Stimulated activated CD4-positive, alpha-beta T cell treated with anti-CD3 and anti-CD28 coated beads, Interleukin-4, amount 100 ng/mL, for 1 hour (primary cell): Measurements from ENCODE around the gene CNPY4.

Source experiments
- DNase-seq: peaks from one replicate; pipeline ENCODE4 v3.0.0-alpha.2; 2020

The CNPY4 gene

DNA sequence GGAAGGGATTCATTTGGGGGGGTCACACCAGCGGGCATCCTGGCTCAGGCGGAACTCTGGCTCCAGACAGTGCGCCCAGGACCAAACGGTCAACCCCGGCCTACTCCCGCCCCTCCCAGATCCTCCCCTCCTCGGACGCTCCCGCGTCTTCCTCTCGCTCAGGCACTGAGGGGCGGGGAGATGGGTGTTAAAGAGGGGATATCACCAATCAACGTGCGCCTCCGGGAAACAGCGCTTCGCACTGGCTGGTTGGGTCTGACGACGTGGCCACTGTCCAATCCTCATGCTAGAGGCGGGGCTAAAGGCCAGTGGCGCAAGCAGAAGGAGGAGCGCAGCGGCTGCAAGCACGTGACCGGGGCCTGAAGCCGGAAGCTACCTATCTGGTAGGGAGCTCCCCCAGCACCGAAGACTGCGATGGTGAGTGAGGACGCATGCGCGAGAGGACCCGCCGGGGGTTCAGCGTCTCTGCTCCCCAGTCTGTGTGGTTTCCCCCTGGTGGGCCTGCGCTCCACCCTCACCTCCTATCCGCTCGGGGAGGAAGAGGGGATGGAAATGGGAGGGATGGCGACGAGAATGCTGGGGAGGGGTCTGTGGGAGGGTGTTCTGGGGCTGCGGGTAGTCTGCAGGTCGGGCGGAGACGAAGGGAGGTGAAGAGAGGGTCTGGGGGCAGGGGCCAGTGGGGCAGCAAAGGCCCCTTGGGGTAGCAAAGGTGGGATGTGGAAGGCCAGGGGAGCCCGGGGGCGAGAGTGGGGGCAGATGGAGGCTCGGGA lies 29.3 kb downstream of the CNPY4 start, which contains the start of gene LAMTOR4:
LAMTOR4 (plus strand) TSS at position 360 of the 770 bp plus-strand sequence; CDS start at position 415, 55 bp downstream.
- DNase-seq = peak; percentile 95

- no peak for DNase-seq
Measured at GRCh38 chr7:100152404-100152803, 33.0 kb downstream of the CNPY4 start.

DNA sequence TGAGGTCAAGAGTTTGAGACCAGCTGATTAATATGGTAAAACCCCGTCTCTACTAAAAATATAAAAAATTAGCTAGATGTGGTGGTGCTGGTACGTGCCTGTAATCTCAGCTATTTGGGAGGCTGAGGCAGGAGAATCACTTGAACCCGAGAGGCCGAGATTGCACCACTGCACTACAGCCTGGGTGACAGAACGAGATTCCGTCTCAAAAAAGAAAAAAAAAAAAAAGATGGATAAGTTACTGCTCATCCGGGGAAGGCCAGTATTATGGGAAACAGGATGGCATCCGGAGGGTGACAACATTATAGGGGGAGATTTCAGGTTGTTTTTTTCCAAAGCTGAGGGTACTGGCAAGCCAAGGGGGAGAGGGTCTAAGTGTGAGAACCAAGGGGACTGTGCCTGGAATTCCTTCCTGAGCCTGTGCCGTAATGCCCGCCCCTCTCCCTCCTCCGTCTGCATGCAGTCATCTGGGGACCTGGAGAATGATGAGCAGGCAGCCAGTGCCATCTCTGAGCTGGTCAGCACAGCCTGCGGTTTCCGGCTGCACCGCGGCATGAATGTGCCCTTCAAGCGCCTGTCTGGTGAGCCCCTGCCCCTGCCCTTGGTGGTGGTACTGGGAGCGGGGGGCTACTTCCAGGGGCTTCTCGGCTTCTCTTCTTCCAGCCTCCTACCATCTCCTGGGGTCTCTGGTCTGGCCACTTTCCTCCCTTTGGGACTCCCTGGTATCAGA lies 33.7 kb downstream of the CNPY4 start:
- no peak for DNase-seq

- no peak for DNase-seq
Measured at GRCh38 chr7:100153708-100154535, 34.5 kb downstream of the CNPY4 start.

DNA sequence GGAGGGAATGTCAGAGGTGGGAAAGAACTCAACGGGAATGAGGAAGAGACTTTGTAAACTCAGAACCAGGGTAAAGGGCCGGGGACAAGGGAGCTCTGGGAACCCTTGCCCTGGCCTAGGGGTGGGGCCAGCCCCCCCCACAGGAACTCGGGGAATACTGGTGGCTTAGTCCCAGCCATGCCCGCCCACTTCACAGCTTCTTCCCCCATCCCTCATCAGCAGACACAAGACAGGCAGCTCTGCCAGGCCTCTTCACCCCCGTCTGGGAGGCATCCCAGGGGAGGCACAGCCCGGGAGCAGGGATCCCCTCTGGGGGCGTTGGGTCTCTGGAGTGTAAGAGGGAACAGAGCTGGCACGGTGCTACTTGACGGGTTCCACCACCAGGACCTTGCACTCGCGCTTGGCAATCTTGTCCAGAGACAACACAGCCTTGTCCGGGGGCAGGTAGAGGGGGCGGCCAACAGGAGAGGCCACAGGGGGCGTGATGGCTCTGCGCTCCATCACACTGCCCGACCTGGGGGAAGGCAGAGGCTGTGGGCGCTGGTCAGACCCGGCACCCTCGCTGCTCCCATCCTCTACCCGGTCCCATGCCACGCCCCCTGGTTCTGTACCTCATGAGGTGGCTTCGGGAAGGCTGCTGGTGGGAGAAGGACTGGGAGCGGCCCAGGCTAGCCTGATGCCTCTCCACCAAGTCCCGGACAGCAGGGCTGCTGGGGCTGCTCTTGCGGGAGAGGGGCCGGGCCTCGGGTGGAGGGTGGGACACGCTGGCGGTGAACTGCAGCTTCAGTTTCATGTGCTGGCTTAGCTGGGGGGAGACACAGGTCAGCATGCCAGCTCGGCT lies 35.4 kb downstream of the CNPY4 start:
- no peak for DNase-seq

DNA sequence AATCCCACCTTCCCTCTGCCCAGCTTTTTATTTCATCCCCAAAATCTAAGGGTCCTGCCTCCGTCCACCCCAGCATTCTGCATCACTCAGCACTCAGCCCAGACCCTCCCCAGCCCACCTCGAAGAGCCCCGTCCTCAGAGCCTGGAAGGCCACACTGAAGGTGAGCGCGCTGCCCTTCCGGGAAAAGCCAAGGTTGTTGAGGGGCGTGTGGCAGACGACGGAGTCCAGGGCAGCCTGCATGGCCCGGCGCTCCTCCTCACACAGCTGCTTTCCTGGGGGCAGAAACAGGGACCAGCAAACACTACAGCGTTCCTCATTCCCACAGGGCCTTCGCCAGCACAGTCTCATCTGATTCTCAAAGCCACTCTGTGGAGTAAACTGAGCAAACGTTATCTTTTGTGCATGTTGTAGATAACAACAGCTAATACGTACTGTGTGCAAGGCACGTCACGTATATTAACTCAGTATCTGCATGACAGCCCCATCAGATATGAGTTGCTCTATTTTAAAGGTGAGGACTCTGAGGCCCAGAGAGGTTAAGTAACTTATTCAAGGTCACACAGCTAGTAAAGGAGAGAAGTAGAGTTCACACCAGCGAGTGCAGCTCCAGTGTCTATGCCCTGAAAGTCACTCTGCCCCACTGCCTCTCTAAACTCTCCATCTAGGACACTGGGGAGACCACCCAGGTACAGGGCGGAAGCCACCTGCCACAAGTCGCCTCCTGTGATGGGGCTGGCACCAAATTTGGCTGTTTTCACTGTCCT lies 36.3 kb downstream of the CNPY4 start:
- DNase-seq = no peak

- DNase-seq = no peak
Measured at GRCh38 chr7:100156331-100157068, 37.1 kb downstream of the CNPY4 start.

- DNase-seq = no peak
Measured at GRCh38 chr7:100157069-100157333, 37.6 kb downstream of the CNPY4 start.

DNA sequence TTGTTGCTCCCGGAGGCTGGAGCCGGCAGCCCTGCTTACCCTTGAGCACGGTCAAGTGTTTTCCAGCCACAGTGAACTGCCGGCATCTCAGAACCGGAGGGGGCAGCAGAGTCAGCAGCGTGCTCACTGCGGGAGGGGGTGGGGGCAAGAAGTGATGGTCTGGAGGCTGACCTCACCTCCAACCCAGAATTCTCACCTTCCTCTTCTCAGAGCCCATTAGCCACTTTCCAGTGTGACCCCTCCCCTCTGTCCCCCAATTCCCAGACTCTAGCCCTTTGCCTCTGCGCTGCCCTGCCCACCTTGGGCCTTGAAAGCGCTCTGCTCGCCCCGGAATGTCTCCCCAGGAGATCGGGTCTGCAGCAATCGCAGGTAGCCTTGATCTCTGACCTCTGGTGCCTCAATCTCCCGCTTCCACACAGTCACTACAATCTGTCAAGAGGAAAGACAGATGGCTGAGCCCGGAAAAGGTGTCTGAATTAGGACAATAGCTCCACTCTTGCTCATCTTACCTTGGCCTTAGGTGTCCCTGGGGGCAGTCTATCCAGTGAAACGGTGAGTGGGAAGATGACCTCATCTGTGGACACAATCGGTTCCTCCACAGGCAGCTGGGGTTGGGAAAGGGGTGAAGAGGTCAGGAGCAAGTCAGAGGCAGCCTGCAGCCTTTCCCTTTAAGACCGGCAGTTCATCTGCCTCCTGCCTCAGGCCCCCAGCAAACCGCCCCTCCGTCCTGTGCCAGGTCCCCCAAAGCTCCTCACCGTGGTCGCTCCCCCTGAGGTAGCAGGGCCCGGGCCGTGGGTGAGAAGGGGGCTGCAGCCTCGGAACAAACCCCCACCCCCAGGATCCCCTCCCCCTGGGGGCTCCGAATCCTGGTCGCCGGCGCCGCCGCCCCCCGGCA lies 38.1 kb downstream of the CNPY4 start:
- no peak for DNase-seq

DNA sequence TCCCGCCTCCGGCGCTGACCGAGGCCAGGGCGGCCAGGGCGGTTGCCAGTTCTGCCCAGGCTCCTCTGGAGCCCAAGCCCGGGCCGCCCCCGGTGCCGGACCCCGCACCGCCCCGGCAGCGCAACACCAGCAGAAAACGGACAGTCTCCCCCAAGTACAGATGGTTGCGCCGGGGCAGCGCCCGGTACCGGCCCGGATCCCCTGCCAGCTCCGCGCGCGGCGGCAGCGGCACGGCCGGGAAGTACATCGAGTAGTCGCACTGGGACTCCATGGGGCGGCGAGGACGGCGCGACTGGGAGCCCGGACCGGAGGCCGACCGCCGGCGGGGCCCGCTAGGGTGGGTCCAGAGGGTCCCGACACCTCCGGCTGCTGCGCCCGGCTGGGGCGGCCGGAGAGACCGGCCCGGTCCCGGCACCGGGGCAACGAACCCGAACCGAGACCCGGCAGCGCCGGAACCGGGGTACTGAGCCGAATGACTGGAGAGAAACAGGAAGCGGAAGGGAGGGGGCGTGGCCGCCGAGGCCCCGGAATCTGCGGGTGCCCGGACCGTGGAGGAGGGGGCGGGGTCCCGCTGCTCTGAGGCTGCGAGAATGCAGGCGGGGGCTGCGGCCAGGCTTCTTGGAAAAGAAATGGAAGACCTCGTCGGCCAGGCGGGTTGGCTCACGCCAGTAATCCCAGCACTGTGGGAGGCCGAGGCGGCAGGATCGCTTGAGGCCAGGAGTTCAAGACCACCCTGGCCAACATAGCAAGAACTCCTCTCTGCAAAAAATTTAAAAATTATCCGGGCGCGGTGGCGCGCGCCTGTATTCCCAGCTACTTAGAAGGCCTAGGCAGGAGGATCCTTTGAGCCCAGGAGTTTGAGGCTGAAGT lies 39.0 kb downstream of the CNPY4 start, which contains the start of gene TRAPPC14:
TRAPPC14 (minus strand) TSS at position 495 of the 870 bp plus-strand sequence; CDS start at position 271, 224 bp downstream.
- peak; percentile 97 for DNase-seq

DNA sequence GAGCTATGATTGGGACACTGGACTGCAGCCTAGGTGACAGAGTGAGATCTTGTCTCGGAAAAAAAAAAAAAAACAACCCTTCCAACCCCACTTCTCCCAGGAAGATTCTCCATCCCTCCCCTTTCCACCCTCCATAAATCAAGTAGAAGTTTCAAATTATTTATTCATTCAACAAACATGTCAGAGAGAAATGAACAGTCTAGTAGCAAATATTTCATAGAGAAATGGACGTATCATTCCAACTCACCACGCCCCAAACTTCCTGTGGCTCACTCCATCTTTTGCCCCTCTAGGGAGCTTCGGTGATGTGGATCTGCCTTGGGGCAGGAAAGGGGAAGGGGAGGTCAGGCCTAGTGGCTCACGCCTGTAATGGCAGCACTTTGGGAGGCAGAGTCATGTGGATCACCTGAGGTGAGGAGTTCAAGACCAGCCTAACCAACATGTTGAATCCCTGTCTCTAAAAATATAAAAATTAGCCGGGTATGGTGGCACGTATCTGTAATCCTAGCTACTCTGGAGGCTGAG lies 39.7 kb downstream of the CNPY4 start:
- no peak for DNase-seq

GRCh38 chr7:100160067-100160466 lies 40.6 kb downstream of the CNPY4 start:
- no peak for DNase-seq

DNA sequence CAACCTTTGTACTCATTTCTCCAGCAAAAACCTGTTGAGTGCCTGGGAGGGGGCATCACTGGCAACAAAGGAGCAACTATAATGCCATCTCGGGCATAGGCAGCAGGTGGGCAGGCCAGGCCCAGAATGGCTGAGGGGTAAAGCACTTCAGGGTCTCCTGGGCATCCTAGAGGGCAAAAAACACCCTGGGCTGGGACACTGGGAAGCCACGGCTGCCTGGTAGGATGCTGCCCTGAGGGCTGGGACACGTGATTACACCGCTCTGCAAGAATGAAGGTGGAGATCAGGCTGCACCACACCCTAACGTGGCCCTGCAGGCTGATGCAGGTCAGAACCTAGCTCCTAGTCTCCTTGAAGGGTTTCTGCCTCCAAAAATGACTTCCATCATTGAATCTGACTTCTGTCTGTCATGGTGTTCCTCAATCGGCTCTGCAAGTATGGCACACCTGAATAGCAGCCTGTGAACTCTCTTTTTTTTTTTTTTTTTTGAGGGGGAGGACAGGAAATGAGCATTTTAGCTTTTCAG lies 43.6 kb downstream of the CNPY4 start:
- no peak for DNase-seq

DNA sequence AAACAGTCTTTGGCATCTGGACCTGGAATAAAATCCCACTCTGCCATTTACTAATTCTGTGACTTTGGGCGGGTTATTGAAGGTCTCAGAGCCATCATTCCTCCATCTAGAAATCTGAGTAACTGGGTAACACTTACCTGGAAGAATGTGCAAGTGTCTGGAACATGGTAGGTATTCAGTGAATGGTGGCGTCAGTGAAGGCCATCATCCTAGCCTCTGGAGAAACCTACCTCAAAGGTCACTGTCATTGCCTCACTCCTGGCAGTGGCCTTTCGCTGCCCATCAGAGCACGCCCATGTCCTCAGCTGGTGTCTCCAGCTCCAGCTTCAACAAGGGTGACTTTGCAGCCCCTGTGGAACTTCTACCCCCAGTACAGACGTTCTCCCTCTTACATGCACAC lies 44.4 kb downstream of the CNPY4 start:
- DNase-seq = no peak

DNA sequence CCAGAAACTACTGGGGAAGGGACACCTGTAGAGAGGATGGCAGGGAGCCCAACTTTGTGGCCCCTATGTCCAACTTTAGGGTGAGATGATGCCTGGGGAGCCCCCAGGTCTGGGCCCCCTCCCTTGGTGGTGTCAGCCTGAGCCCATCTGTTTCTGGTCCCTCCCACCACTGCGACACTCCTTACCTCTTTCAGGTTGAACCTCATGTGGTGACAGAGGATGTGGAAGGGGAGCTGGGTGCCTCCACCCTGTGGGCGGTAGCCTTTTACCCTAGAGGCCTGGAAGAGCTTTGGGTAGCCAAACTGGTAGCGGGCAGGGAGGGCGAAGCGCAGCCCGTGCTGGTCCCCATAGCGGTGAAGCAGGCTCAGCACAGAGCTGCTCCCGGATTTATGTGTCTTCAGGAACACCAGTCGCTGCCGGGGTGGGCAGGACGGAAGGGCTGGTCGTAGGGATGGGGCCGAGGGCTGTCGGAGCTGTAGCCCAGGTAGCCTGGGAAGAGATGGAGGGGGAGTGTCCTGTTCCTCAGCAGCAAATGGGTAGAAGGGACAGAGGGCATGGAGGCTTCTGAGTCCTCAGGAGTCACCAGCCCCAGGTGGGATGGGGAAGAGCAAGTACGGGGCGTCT lies 47.0 kb downstream of the CNPY4 start:
- DNase-seq = peak; percentile 36

DNA sequence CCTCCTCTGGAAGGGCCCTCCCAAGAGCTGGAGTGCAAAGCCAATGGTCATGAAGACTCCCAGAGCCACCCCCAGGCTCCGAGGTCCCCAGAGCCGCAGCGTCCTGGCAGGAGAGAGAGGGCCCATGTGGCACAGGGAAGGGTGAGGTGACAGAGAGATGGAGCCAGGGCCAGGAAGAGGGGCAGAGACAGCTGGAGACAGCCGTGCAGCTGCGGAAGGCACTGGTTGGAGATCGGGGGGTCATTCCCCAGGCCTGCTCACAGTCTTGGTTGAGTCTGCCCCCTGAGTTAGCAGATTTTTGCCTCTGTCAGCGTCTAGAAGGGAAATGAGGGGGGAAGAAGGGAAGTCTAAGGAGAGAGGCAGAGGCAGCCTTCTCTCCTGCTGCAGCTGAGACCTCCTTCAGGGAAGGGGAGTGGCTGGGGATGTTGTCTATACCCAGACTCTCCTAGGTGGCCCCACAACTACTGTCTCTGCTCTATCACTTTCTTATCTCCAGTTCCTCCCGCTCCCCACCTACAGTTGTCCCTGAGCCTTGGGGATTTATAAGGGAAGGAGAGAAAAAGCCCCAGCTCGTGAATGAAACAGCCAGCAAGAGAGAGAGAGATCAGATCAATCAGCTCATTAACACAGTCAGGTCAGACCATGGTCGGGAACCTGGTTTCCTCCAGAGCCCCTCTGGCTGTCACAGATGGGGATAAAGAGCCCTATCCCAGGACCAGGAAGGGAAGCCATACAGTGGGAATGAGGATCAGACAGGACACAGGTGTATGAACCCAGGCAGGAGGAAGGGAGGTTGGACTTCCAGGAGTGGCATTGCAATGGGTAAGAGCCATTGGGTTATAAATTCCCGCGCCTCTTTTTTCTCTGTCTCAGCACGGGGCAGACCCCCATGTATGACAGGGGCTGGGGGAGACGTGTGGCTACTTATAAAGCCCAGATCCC lies 47.8 kb downstream of the CNPY4 start:
- DNase-seq = no peak

DNA sequence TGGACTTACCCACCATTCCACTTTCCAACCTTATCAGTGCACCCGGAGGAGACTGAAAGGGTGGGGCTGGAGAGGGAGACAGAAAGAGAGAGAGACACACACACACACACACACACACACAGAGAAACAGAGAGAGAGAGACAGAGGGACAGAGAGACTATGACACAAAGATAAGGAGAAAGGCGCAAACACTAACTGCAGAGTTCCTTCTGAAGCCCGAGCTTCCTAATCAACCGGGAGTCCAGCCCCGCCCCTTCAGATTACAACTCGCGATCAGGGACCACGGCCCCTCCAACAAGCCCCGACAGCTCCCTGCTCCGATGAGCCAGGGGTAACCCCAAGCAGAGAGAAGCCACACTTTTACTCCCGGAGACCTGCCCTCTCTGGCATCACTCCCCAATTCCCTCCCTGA lies 48.5 kb downstream of the CNPY4 start:
- no peak for DNase-seq
